WERI-Rb-1 (cell line): ENCODE results near the gene PUSL1.
A peak's percentile ranks its signal among the peaks of the same experiment; 100 is the strongest.

Source experiments
- DNase-seq: peaks from one replicate; pipeline ENCODE4 v3.0.0-alpha.2; 2020
- H3K27ac ChIP-seq: fragments of 250-450 bp; sonication (Bioruptor Pico); 2 replicates; pipeline ENCODE4 v1.5.1; 2020; ENCODE audit warnings: mild to moderate bottlenecking, moderate library complexity
- H3K27me3 ChIP-seq: fragments of 250-450 bp; sonication (Bioruptor Pico); 2 replicates; pipeline ENCODE4 v1.5.1; 2021; ENCODE audit warnings: mild to moderate bottlenecking, low read depth, moderate library complexity; ENCODE audit not compliant: insufficient read depth, severe bottlenecking
- H3K36me3 ChIP-seq: fragments of 250-450 bp; sonication (Bioruptor Pico); 2 replicates; pipeline ENCODE4 v1.5.1; 2020; ENCODE audit warnings: mild to moderate bottlenecking, moderate library complexity
- H3K4me3 ChIP-seq: 2 replicates; pipeline ENCODE4 v1.5.1; 2011; ENCODE audit warnings: low read depth, mild to moderate bottlenecking, control low read depth, low read length
- H3K9me3 ChIP-seq: fragments of 250-450 bp; sonication (Bioruptor Pico); 2 replicates; pipeline ENCODE4 v1.5.1; 2021; ENCODE audit warnings: mild to moderate bottlenecking, moderate library complexity; ENCODE audit not compliant: severe bottlenecking
- TF ChIP-seq, protein P1 (sequence below): IDR thresholded peaks from 2 replicates; pipeline ENCODE4 v1.5.1; 2011; ENCODE audit warnings: low read depth, mild to moderate bottlenecking, control low read depth, inconsistent platforms, low read length

The PUSL1 gene

DNA sequence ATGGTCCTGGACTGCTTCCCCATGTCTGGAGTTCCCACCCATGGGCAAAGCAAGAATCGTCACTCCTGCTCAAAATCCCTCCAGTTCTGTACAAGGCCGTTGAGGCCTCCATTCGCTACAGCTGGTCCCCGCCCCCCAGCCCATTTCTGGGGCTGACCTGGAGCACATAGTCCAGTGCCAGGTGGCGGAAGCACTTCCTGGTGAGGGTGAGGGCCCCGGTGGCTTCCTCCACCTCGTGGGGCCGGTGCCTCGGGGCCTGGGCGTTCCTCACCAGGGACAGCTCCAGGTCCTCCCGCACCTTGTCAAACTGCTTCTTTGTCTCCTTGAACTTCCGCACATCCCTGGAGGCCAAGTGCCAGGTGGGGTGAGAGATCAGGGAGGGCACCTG lies 8.1 kb upstream of the PUSL1 start:
- DNase-seq: no peak
- Histone ChIP-seq H3K9me3 (no peaks in the 10 kb centered on the region), H3K4me3 (no peak overlapping the region), H3K36me3 (peaks cover 36% of the 10 kb centered on the region), H3K27me3 (no peaks in the 10 kb centered on the region), H3K27ac (peak overlapping the region; percentile 88)
- TF ChIP-seq, protein P1, sequence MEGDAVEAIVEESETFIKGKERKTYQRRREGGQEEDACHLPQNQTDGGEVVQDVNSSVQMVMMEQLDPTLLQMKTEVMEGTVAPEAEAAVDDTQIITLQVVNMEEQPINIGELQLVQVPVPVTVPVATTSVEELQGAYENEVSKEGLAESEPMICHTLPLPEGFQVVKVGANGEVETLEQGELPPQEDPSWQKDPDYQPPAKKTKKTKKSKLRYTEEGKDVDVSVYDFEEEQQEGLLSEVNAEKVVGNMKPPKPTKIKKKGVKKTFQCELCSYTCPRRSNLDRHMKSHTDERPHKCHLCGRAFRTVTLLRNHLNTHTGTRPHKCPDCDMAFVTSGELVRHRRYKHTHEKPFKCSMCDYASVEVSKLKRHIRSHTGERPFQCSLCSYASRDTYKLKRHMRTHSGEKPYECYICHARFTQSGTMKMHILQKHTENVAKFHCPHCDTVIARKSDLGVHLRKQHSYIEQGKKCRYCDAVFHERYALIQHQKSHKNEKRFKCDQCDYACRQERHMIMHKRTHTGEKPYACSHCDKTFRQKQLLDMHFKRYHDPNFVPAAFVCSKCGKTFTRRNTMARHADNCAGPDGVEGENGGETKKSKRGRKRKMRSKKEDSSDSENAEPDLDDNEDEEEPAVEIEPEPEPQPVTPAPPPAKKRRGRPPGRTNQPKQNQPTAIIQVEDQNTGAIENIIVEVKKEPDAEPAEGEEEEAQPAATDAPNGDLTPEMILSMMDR: no peak

DNA sequence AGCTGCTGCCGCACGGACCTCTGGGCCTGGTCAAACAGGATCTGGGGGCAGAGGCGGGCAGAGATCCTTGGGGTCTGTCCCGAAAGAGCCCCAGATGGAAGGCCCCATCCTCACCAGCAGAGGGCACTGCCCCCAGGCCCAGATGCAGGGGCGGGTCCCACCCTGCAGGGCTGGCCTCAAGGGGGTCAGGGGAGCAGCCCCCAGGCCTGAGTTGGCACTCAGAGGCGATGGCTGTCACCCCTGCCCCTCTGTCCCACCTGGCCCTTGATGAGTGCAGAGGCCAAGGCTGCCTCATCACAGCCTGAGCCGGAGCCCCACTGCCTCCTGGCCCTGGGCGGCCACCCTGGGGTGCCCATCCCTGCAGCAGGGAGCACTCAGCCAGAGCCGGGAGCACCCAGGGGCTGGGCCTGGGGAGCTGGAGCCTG lies 6.4 kb upstream of the PUSL1 start:
- peak; percentile 55 for DNase-seq
- TF ChIP-seq, protein P1: peak; percentile 77
- Histone ChIP-seq H3K27me3 (no peaks in the 10 kb centered on the region), H3K9me3 (no peaks in the 10 kb centered on the region), H3K27ac (peak overlapping the region; percentile 99), H3K36me3 (peaks cover 27% of the 10 kb centered on the region), H3K4me3 (no peak overlapping the region)

DNA sequence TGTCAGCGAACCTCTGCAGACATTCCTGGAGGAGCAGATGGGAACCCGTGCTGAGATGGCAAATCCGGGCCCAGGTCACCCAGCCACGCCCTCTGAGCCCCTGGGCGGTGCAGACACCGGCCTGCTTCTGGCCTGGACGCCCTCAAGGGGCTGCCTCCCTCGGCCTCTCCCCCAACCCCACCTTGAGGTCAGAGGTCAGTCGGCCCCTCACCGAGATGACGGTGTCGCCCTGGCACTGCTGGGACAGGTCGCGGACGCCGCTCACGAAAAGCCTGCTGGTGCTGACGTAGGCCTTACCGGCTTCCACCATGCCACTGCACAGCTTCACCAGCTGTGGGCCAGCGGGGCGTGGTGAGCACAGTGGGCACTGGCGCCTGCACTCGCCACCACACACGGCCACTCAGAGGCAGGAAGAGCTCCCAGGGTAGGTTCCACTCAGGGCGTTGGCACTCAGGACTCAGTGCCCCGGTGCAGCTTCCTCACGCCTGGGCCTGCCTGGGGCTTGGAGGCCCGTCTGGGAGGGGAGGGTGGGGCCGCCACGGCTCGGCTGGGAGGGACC lies 5.4 kb upstream of the PUSL1 start:
- H3K9me3 ChIP-seq: no peaks in the 10 kb centered on the region
- DNase-seq: peak; percentile 92
- peak overlapping the region; percentile 97 for H3K4me3 ChIP-seq
- peaks cover 23% of the 10 kb centered on the region for H3K36me3 ChIP-seq
- no peaks in the 10 kb centered on the region for H3K27me3 ChIP-seq
- TF ChIP-seq, protein P1: no peak
- H3K27ac ChIP-seq: peak overlapping the region; percentile 99

DNA sequence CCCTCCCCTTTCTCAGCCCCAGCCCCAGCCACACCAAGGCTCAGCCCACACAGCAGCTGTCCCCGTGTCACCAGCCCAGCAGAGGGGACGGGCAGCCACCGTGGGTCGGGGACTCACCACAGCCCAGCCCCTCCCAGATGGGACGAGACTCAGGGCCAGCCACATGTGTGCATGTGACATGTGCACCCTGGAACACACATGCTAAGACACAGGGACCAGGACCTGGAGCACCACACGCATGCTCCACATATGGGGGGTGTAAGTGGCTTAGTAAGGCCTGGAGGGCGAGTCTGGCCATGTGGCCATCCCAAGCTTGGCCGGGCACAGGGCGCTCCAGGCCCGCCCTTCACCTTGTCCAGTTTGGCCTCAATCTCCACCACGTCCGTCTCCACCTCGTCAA lies 4.7 kb upstream of the PUSL1 start:
- Histone ChIP-seq H3K27me3 (no peaks in the 10 kb centered on the region), H3K9me3 (no peaks in the 10 kb centered on the region), H3K27ac (peak overlapping the region; percentile 99), H3K36me3 (peaks cover 24% of the 10 kb centered on the region), H3K4me3 (peak overlapping the region; percentile 97)
- TF ChIP-seq, protein P1: no peak
- DNase-seq: peak; percentile 71

DNA sequence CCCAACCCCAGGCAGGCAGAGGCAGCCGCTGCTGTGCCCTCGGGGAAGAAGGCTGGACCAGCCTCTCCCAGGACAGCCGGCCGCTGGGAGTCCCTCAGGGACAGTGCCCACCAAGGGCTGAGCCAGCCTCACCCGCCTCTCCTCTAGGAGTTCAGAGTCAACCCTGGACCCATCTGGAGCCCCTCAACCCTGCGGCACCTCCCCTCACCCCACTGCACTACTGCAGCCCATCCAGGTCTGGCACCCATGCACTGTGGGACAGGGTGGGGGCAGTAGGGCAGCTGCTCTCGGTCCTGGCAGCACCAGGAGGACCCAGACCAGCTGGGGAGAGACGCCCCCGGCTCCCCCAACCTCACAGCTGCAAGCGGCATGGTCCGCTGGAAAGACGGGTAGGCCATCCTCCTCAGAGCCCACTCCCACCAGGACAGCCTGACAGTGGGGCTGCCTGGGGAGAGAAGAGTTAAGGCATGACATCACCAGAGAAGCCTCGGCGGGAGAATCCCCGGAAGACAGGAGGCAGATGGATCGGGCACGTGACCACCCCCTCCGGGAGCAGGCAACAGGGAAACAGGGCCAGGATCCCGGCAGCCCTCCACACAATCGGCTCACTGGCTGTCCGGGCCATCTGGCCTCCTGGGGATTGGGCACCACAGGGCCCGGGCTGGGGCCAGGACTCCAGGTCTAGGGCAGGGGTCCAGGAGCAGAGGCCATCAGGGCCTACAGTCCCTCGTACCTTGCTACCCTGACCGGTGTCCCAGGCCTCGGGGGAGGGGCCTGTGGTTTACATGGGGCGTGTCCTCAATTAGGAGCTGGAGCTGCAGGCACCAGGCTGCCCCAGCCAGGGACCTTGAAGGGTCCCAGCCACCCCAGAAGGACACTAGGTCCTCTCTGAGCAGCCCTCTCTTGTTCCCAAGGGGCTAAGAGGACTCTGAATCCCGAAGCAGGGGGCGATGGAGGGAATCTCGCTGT lies 3.8 kb upstream of the PUSL1 start:
- Histone ChIP-seq H3K27me3 (no peaks in the 10 kb centered on the region), H3K4me3 (peak overlapping the region; percentile 97), H3K36me3 (peaks cover 28% of the 10 kb centered on the region), H3K27ac (peak overlapping the region; percentile 99), H3K9me3 (no peaks in the 10 kb centered on the region)
- peak; percentile 97 for DNase-seq
- TF ChIP-seq, protein P1: 0 out of 2 replicates have a peak, but pooled peaks have one; percentile 5
